HFF-Myc (cell line): Measurements from ENCODE around the gene SEMA5A.

Experiments used
- DNase-seq: peaks from one replicate; pipeline ENCODE4 v3.0.0-alpha.2; 2011; ENCODE audit warnings: low read depth; ENCODE audit errors: extremely low read depth
- H3K4me3 ChIP-seq: replicated peaks from 2 replicates; pipeline ENCODE4 v1.5.1; 2011; ENCODE audit warnings: low read depth, mild to moderate bottlenecking, control low read depth, low read length
- CTCF ChIP-seq: IDR thresholded peaks from 2 replicates; pipeline ENCODE4 v1.5.1; 2012; ENCODE audit warnings: mild to moderate bottlenecking, low read depth, low read length, control low read depth; ENCODE audit errors: missing control alignments

SEMA5A gene

DNA sequence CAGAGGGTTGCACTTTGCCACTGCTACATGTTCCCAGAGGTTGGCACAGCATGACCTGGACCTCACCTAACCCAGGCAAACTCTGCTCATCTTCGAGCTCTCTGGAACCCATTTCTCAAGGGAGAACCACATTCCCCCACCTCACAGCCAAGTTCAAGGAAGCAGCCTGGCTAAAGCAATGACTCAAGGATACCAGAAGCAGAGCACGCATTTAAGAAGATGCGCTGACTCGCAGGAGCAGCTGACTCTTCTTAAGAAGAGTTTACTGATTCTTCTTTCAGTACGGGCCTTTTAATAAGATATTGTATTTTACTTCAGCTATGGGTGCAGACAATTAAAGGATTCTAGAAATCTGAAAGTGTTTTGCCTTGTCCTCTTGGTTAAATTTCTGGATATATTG lies 4.1 kb upstream of the SEMA5A start:
- TF ChIP-seq CTCF: no peak

GRCh38 chr5:9547122-9547947 lies 1.5 kb upstream of the SEMA5A start:
- TF ChIP-seq CTCF: no peak
- peak overlapping the region; percentile 70 for H3K4me3 ChIP-seq
- no peak for DNase-seq

More for the DNA sequence above, 4.1 kb upstream of the SEMA5A start:
- H3K4me3 ChIP-seq: no peak overlapping the region
- no peak for DNase-seq

DNA sequence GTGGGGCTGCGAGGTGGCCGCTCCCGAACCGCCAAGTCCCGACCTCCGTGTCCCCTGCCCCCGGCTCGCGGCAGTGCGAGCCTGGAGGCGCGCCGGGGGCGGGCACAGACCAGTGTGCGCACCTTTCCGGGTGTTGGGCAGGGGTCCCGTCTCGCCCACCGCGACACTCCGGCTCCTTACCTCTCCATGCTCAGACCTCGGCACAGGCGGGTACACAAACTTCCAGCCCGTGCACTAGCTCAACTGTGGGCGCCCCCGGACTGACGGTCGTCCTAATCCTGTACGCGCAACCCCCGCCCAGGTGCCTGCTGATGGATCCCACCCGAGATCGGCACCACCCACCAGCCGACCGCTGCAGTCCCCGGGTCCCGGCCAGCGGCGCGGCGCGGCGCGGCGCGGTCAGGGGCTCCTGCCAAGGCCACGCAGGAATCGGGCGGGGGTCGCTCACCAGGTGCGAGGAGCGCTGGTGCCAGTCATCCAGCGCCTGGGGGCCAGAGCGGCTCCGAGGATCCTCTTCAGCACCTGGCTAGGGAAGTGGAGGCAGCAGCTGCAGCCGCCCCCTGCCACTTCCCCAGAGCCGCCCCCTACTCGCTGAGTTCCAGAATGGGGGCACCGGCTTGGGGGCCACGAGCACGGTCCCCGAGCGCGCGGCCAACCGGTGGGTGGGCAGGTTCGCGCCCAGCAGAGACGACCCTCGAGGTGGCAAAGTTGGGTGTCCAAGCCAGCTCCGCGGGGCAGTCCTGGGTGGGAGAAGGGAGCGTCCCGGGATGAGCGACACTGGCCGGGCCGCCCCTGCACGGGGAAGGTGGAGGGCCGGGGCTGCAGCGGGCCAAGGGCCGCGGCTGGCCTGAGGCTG lies 511 bp downstream of the SEMA5A start:
- DNase-seq: no peak
- no peak for TF ChIP-seq CTCF

GRCh38 chr5:9544502-9545135 lies 1.3 kb downstream of the SEMA5A start:
- no peak for DNase-seq
- H3K4me3 ChIP-seq: peak overlapping the region; percentile 70
- TF ChIP-seq CTCF: peak; percentile 90

More for the DNA sequence above, 511 bp downstream of the SEMA5A start:
- H3K4me3 ChIP-seq: peak overlapping the region; percentile 70

GRCh38 chr5:9544056-9544455 lies 1.8 kb downstream of the SEMA5A start:
- H3K4me3 ChIP-seq: peak overlapping the region; percentile 70
- no peak for DNase-seq
- no peak for TF ChIP-seq CTCF

- TF ChIP-seq CTCF: no peak
- DNase-seq: no peak
- H3K4me3 ChIP-seq: peak overlapping the region; percentile 70
Measured at GRCh38 chr5:9543311-9543920, 2.5 kb downstream of the SEMA5A start.
